SK-N-SH treated with all-trans-retinoic acid at 6 μM for 48 hours (cell line): ENCODE measurements around the gene NRF1.

ENCODE experiments used
- ATAC-seq: fragments of 200-7000 bp; cut with Tn5 transposase; 3 replicates; pipeline ENCODE4 v1.9.1; 2020; ENCODE audit warnings: mild to moderate bottlenecking, moderate library complexity
- ARNTL ChIP-seq: fragments of 450-650 bp; formaldehyde crosslinking; IDR thresholded peaks from 2 replicates; pipeline ENCODE4 v1.5.0; 2020; ENCODE audit warnings: low read depth, mild to moderate bottlenecking, moderate library complexity, borderline replicate concordance
- BACH2 ChIP-seq: fragments of 250-450 bp; sonication (Bioruptor Pico); IDR thresholded peaks from 2 replicates; pipeline ENCODE4 v1.9.0; 2021; ENCODE audit warnings: mild to moderate bottlenecking, borderline replicate concordance
- CREB5 ChIP-seq: fragments of 250-450 bp; sonication (Bioruptor Pico); IDR thresholded peaks from 2 replicates; pipeline ENCODE4 v1.5.1; 2020; ENCODE audit warnings: low read depth, mild to moderate bottlenecking, moderate library complexity
- CSDC2 ChIP-seq: fragments of 250-450 bp; sonication (Bioruptor Pico); IDR thresholded peaks from 2 replicates; pipeline ENCODE4 v1.5.0; 2020; ENCODE audit warnings: mild to moderate bottlenecking, moderate library complexity
- ESRRG ChIP-seq: fragments of 250-450 bp; sonication (Bioruptor Pico); IDR thresholded peaks from 2 replicates; pipeline ENCODE4 v1.6.1; 2021; ENCODE audit warnings: mild to moderate bottlenecking
- GLIS3 ChIP-seq: fragments of 250-450 bp; sonication (Bioruptor Pico); IDR thresholded peaks from 2 replicates; pipeline ENCODE4 v1.5.0; 2020; ENCODE audit warnings: mild to moderate bottlenecking, moderate library complexity
- PATZ1 ChIP-seq: fragments of 250-450 bp; sonication (Bioruptor Pico); IDR thresholded peaks from 2 replicates; pipeline ENCODE4 v1.8.0; 2020; ENCODE audit warnings: mild to moderate bottlenecking, moderate library complexity, borderline replicate concordance
- POU6F1 ChIP-seq: fragments of 250-450 bp; sonication (Bioruptor Pico); IDR thresholded peaks from 2 replicates; pipeline ENCODE4 v1.8.0; 2021; ENCODE audit warnings: low read depth, mild to moderate bottlenecking, moderate library complexity, borderline replicate concordance
- PPARA ChIP-seq: fragments of 250-450 bp; sonication (Bioruptor Pico); IDR thresholded peaks from 2 replicates; pipeline ENCODE4 v1.5.0; 2020; ENCODE audit warnings: mild to moderate bottlenecking, borderline replicate concordance
- RARB ChIP-seq: fragments of 250-450 bp; sonication (Bioruptor Pico); IDR thresholded peaks from 2 replicates; pipeline ENCODE4 v1.8.0; 2021; ENCODE audit warnings: mild to moderate bottlenecking, moderate library complexity
- SNAI2 ChIP-seq: fragments of 250-450 bp; sonication (Bioruptor Pico); IDR thresholded peaks from 2 replicates; pipeline ENCODE4 v1.5.0; 2020; ENCODE audit warnings: mild to moderate bottlenecking, moderate library complexity
- TCF4 ChIP-seq: fragments of 250-450 bp; sonication (Bioruptor Pico); IDR thresholded peaks from 2 replicates; pipeline ENCODE4 v1.8.0; 2021; ENCODE audit warnings: mild to moderate bottlenecking, moderate library complexity, borderline replicate concordance
- TOX ChIP-seq: fragments of 250-450 bp; sonication (Bioruptor Pico); IDR thresholded peaks from 2 replicates; pipeline ENCODE4 v1.8.0; 2021; ENCODE audit warnings: mild to moderate bottlenecking, moderate library complexity, borderline replicate concordance
- ZC3H10 ChIP-seq: fragments of 250-450 bp; sonication (Bioruptor Pico); IDR thresholded peaks from 2 replicates; pipeline ENCODE4 v1.5.1; 2021; ENCODE audit warnings: mild to moderate bottlenecking, moderate library complexity
- ZFP3 ChIP-seq: fragments of 250-450 bp; sonication (Bioruptor Pico); IDR thresholded peaks from 2 replicates; pipeline ENCODE4 v1.5.0; 2020; ENCODE audit warnings: mild to moderate bottlenecking, moderate library complexity
- ZFP30 ChIP-seq: fragments of 450-650 bp; formaldehyde crosslinking; IDR thresholded peaks from 2 replicates; pipeline ENCODE4 v1.5.0; 2022; ENCODE audit warnings: mild to moderate bottlenecking, moderate library complexity
- ZNF565 ChIP-seq: fragments of 450-650 bp; formaldehyde crosslinking; conservative IDR thresholded peaks from 2 replicates; pipeline ENCODE4 v1.5.0; 2020; ENCODE audit warnings: low read depth, mild to moderate bottlenecking, moderate library complexity
- ZNF70 ChIP-seq: fragments of 450-650 bp; formaldehyde crosslinking; IDR thresholded peaks from 2 replicates; pipeline ENCODE4 v1.5.0; 2020; ENCODE audit warnings: mild to moderate bottlenecking, moderate library complexity
- ZNF8 ChIP-seq: fragments of 450-650 bp; formaldehyde crosslinking; IDR thresholded peaks from 2 replicates; pipeline ENCODE4 v1.5.0; 2020; ENCODE audit warnings: mild to moderate bottlenecking, moderate library complexity
- TF ChIP-seq, protein P1 (sequence below): fragments of 250-450 bp; sonication (Bioruptor Pico); IDR thresholded peaks from 2 replicates; pipeline ENCODE4 v1.5.0; 2020; ENCODE audit warnings: mild to moderate bottlenecking, moderate library complexity
- TF ChIP-seq, protein P2 (sequence below): fragments of 250-450 bp; sonication (Bioruptor Pico); IDR thresholded peaks from 2 replicates; pipeline ENCODE4 v1.5.1; 2021; ENCODE audit warnings: mild to moderate bottlenecking, moderate library complexity

NRF1 gene

DNA sequence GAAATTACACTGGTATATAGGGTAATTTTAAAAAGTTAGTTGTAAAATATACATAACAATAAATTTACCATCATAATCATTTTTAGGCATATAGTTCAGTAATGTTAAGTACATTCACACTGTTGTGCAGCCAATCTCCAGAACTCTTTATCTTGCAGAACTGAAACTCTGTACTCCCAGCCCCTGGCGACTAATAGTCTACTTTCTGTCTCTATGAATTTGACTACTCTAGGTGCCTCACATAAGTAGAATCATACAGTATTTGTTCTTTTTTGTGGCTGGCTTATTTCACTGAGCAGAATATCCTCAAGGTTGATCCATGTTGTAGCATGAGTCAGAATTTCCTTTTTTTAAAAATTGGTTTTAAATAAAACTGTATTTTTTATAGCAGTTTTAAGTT lies 41.4 kb downstream of the NRF1 start (continued):
- TF ChIP-seq, protein P1, sequence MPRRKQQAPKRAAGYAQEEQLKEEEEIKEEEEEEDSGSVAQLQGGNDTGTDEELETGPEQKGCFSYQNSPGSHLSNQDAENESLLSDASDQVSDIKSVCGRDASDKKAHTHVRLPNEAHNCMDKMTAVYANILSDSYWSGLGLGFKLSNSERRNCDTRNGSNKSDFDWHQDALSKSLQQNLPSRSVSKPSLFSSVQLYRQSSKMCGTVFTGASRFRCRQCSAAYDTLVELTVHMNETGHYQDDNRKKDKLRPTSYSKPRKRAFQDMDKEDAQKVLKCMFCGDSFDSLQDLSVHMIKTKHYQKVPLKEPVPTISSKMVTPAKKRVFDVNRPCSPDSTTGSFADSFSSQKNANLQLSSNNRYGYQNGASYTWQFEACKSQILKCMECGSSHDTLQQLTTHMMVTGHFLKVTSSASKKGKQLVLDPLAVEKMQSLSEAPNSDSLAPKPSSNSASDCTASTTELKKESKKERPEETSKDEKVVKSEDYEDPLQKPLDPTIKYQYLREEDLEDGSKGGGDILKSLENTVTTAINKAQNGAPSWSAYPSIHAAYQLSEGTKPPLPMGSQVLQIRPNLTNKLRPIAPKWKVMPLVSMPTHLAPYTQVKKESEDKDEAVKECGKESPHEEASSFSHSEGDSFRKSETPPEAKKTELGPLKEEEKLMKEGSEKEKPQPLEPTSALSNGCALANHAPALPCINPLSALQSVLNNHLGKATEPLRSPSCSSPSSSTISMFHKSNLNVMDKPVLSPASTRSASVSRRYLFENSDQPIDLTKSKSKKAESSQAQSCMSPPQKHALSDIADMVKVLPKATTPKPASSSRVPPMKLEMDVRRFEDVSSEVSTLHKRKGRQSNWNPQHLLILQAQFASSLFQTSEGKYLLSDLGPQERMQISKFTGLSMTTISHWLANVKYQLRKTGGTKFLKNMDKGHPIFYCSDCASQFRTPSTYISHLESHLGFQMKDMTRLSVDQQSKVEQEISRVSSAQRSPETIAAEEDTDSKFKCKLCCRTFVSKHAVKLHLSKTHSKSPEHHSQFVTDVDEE (CRISPR knock-in tag) = no peak
- TF ChIP-seq SNAI2 (CRISPR knock-in tag) (no peak), ESRRG (CRISPR knock-in tag) (no peak), PATZ1 (CRISPR knock-in tag) (no peak), TCF4 (CRISPR knock-in tag) (no peak), ZC3H10 (CRISPR knock-in tag) (no peak), ZNF565 (CRISPR knock-in tag) (no peak), CREB5 (CRISPR knock-in tag) (no peak), ARNTL (CRISPR knock-in tag) (no peak)
- TF ChIP-seq, protein P2, sequence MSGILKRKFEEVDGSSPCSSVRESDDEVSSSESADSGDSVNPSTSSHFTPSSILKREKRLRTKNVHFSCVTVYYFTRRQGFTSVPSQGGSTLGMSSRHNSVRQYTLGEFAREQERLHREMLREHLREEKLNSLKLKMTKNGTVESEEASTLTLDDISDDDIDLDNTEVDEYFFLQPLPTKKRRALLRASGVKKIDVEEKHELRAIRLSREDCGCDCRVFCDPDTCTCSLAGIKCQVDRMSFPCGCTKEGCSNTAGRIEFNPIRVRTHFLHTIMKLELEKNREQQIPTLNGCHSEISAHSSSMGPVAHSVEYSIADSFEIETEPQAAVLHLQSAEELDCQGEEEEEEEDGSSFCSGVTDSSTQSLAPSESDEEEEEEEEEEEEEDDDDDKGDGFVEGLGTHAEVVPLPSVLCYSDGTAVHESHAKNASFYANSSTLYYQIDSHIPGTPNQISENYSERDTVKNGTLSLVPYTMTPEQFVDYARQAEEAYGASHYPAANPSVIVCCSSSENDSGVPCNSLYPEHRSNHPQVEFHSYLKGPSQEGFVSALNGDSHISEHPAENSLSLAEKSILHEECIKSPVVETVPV = no peak

- ATAC-seq = no peak
- no peak for TF ChIP-seq ZC3H10 (CRISPR knock-in tag)
- no peak for TF ChIP-seq ZNF8
- TF ChIP-seq, protein P1 (CRISPR knock-in tag) = no peak
- no peak for TF ChIP-seq BACH2 (CRISPR knock-in tag)
- TF ChIP-seq CSDC2 (CRISPR knock-in tag) = no peak
- no peak for TF ChIP-seq GLIS3
- no peak for TF ChIP-seq ZFP30 (CRISPR knock-in tag)
- TF ChIP-seq, protein P2 = no peak
- TF ChIP-seq POU6F1 = no peak
- TF ChIP-seq TOX = no peak
- TF ChIP-seq ESRRG (CRISPR knock-in tag) = no peak
- no peak for TF ChIP-seq PPARA
- TF ChIP-seq ZNF565 (CRISPR knock-in tag) = no peak
- TF ChIP-seq ZFP3 (CRISPR knock-in tag) = no peak
- no peak for TF ChIP-seq RARB (CRISPR knock-in tag)
- no peak for TF ChIP-seq ZNF70
- TF ChIP-seq ARNTL (CRISPR knock-in tag) = no peak
- TF ChIP-seq SNAI2 (CRISPR knock-in tag) = no peak
- TF ChIP-seq CREB5 (CRISPR knock-in tag) = no peak
Measured at GRCh38 chr7:129655811-129656210, 44.3 kb downstream of the NRF1 start.
